ENCODE measurements around the gene EFCAB5.
"Not testable (repeated sequence)": the region's sequence is repeated elsewhere in the genome, so short reads cannot be mapped to it uniquely, and the experiment has no call there.

The EFCAB5 gene

GRCh38 chr17:30095507-30096244, 154.2 kb downstream of the EFCAB5 start:
- DNase-seq (ENCODE audit: low read depth), result peak; percentile 70

GRCh38 chr17:30101686-30102390, 160.4 kb downstream of the EFCAB5 start:
- no peak for DNase-seq (ENCODE audit: low read depth)

DNA sequence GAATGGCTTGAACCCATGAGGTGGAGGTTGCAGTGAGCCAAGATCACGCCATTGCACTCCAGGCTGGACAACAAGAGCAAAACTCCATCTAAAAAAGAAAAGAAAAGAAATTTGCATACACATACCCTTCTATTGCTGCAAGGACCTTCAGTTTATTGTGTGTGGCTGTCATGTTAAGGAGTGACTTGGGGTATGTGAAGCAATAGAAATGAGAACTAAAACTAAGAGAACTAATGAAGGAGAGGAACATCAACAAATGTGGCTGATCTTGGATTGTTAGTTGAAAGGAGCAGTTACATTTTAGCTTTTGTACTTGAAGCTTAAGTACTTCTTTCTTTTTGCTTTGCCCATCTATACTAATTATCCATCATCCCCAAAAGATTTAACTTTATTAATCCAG, 162.5 kb downstream of the EFCAB5 start:
- no peak for DNase-seq (ENCODE audit: low read depth)

DNA sequence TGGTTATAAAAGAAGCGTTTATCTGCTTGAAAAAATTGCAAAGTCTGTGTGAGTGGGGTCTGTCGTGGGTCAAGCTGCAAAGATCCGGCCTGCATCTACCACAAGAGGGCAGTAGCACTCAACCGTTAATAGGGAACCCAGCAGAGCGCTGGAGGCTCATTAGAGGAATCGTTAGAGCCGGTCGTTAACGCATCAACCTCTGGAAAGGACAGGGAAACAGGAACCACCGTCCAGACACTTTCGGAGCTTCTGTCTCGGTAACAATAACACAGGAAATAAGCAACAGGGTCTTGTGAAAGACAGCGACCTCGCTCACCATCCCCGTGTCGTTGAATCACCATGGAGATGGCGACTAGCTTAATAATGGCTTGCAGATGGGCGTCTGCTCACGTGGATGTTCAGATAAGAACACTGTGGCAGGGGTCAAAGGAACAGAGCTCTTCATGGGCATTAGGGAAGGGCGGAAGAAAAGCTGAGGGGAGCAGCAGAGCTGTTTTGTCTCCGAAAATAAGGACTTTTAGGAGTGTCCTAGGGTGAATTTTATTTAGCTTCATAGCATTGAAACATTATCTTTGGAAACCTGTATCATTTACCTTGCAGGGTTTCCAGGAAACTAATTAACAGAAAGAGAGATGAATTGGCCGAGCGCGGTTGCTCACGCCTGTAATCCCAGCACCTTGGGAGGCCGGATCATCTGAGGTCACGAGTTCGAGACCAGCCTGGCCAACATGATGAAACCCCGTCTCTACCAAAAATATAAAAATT, 163.3 kb downstream of the EFCAB5 start:
- DNase-seq (ENCODE audit: low read depth), result peak; percentile 63

DNA sequence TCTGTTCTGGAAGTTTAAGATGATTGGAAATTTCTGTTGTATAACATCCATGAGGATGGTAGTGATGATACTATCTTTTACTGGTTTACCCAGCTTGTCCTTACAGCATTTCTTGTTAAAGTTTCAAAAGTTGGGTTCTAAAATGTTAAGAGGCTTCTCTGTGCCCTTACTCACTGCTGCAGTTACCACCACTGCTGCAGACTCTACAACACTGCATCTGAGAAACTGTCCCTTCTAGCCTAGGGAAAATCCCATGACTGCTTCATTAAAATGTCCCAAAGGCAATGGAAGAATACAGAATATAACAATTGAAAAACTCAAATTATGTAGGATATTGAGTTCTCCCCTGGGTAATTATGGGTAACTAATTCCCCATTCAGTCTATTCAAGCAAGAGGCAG, 171.4 kb downstream of the EFCAB5 start:
- DNase-seq (ENCODE audit: low read depth), result no peak

- DNase-seq (ENCODE audit: low read depth), result no peak
Measured at GRCh38 chr17:30113213-30113612, 171.8 kb downstream of the EFCAB5 start.

DNA sequence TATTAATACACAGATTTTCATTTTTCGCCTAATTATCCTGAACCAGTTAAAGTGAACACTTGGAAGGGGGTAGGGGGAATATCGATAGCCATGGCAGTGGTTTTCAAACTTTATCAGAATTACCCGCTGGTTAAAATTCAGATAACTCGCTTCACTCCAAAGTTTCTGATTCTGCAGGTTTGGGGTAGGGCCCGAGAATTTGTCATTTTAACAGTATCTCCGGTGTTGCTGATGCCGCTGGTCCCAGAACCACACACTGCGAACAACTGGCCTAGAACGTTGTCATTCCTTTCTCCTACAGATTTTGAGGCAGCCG, 174.9 kb downstream of the EFCAB5 start:
- DNase-seq (ENCODE audit: low read depth), result no peak

GRCh38 chr17:30116661-30117551, 175.5 kb downstream of the EFCAB5 start, which contains the start of gene NSRP1:
TSS of gene NSRP1 (plus strand) at chr17:30116816. CDS start at chr17:30116844, 28 bp downstream.
- peak; percentile 90 for DNase-seq (ENCODE audit: low read depth)

DNA sequence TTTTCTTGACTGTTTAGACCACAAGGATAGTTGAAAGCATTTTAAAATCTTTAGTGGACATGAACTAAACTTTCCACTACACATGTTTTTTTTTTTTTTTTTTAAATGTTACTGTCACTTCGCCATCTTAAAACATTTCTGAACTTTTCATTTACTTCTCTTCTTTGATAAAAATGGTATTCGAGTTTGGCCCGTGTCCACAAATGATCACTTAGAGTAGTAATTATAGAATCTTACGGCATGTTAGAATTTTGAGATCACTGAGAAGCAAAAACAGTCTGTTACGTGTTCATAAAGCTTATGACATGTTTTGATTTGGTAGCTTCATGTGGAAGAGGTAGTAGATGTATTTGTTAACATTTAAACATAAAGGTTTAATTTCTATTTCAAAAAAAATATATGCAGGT, 176.2 kb downstream of the EFCAB5 start:
- no peak for DNase-seq (ENCODE audit: low read depth)

DNA sequence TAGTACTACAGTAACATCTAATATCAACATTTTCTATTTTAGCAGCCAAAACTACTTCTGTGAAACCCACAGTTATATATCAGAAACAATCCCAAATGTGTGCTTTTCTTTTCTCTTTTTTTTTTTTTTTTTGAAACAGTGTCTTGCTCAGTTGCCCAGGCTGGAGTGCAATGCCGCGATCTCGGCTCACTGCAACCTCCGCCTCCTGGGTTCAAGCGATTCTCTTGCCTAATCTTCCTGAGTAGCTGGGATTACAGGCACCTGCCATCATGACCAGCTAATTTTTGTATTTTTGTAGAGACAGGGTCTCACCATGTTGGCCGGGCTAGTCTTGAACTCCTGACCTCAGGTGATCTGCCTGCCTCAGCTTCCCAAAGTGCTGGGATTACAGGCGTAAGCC, 177.2 kb downstream of the EFCAB5 start:
- not testable (repeated sequence) for DNase-seq (ENCODE audit: low read depth)

GRCh38 chr17:30124273-30124796, 182.9 kb downstream of the EFCAB5 start:
- no peak for DNase-seq (ENCODE audit: low read depth)

GRCh38 chr17:30130121-30130520, 188.7 kb downstream of the EFCAB5 start:
- DNase-seq (ENCODE audit: low read depth), result no peak

DNA sequence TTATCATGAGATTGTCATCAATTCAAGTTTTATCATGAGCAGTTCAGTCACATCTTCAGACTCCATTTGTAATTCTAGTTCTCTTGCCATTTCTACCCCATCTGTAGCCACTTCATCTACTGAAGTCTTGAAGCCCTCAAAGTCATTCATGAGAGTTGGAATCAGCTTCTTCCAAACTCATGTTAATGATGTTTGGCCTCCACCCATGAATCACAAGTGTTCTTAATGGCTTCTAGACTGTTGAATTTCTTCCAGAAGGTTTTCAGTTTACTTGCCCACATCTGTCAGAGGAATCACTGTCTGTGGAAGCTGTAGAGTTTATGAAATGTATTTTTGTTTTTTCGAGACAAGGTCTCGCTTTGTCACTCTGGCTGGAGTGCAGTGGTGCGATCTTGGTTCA, 191.2 kb downstream of the EFCAB5 start:
- no peak for DNase-seq (ENCODE audit: low read depth)

DNA sequence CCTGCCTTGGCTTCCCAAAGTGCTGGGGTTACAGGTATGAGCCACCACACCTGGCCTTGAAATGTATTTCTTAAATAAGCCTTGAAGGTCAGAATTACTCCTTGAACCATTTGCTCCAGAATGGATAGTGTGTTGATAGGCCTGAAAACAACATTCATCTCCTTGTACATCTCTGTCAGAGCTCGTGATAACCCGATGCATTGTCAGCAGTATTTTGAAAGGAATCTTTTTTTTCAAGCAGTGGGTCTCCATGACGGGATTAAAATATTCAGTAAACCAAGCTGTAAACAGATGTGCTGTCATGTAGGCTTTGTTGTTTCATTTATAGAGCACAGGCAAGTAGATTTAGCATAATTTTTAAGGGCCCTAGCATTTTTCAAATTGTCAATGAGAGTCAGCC, 191.8 kb downstream of the EFCAB5 start:
- no peak for DNase-seq (ENCODE audit: low read depth)

DNA sequence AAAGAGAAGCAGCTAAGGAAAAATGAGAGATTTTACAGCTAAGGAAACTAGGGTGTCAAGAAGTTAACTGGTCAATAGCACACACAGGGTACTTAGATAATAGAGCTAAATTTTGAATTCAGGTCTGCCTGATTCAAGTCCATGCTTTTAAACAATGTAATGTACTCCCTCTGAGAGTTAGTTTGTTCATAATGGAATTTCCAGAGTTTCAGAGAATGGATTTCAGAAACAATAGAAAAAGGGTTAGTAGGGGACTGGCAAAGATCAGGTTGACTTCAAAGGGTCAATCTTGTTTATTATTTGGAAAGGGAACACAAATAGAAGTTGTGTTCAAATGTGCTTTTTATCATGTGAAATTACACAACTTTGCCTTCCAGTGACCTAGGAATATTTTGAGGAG, 193.1 kb downstream of the EFCAB5 start:
- DNase-seq (ENCODE audit: low read depth), result no peak

DNA sequence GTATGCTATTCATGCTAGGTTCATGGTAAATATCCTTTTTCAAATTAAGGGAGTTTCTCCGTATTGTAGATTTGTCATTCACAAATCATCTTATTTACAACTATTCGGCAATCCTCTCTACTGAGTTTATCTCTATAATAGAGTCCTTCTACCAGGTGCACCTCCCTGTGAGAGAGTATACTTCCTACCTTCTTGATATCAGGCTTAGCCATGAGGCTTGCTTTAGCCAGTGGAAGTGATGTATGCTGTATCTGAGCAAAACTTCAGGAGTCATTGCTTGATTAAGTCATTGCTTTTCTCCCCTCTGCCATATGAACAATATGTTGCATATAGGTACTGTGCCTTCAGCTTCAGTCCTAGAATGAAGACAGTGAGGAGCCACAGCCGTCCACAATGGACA, 195.7 kb downstream of the EFCAB5 start:
- no peak for DNase-seq (ENCODE audit: low read depth)

DNA sequence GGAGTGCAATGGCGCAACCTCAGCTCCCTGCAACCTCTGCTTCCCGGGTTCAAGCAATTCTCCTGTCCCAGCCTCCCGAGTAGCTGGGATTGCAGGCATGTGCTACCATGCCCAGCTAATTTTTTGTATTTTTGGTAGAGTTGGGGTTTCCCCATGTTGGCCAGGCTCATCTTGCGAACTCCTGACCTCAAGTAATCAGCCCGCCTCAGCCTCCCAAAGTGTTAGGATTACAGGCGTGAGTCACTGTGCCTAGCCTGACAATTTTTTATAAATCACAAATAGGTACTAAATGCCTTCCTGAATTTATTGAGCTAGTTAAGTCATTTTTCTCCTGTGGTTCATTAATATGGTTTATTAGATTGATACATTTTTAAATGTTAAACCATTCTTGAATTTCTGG, 206.4 kb downstream of the EFCAB5 start:
- not testable (repeated sequence) for DNase-seq (ENCODE audit: low read depth)

- no peak for DNase-seq (ENCODE audit: low read depth)
Measured at GRCh38 chr17:30148376-30148775, 206.9 kb downstream of the EFCAB5 start.

DNA sequence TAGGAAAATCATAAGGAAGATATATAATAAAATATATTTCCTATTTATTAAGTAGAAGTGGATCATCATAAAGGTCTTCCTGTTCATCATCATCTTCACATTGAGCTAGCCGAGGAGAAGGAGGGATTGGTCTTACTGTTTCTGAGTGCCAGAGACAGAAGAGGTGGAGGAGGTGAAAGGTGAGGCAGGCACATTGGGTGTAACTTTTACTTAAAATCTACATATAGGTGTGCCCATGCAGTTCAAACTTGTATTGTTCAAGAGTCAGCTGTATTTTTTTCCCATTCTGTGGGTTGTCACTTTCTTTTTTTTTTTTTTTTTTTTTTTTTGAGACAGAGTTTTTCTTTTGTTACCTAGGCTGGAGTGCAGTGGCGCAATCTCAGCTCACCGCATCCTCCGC, 210.0 kb downstream of the EFCAB5 start:
- DNase-seq (ENCODE audit: low read depth), result no peak

DNA sequence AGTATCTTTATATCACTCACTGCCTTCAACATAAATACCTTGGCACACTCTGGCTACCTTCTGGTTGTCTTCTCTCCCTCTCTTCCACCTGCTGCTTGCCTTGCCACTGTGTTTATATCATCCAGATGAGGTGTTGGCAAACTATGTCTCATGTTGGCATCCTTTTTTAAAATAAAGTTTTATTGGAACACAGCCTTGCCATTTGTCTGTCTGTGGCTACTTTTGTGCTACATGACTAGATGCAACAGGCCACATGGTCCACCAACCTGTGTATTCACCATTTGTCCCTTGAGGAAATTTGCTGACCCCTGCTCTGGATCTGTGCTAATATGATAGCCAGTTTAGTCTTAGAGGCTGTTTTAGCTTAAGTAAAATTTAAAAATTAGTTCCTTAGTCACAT, 212.0 kb downstream of the EFCAB5 start:
- DNase-seq (ENCODE audit: low read depth), result no peak

- DNase-seq (ENCODE audit: low read depth), result no peak
Measured at GRCh38 chr17:30155389-30155788, 214.0 kb downstream of the EFCAB5 start.
